Stimulated activated CD8-positive, alpha-beta memory T cell treated with anti-CD3 and anti-CD28 coated beads, Interleukin-2, amount 100 ng/mL, for 1 hour (primary cell): ENCODE data around the gene TRIM23.
"Not testable (repeated sequence)": the region's sequence is repeated elsewhere in the genome, so short reads cannot be mapped to it uniquely, and the experiment has no call there.

ENCODE experiments used
- DNase-seq, 2 donors: peaks; one replicate each; pipeline ENCODE4 v3.0.0-alpha.2; 2020; ENCODE audit warnings: low read depth in 2 of 2

The TRIM23 gene

GRCh38 chr5:65624025-65624570 lies at the start of gene TRIM23:
TRIM23 (minus strand) TSS chr5:65624333; CDS start chr5:65624274, 59 bp downstream.
- peak; percentile 80 to 84 for DNase-seq

GRCh38 chr5:65672796-65673195 lies 48.7 kb upstream of the TRIM23 start:
- no peak for DNase-seq

- DNase-seq, result no peak
Measured at GRCh38 chr5:65668696-65669095, 44.6 kb upstream of the TRIM23 start.

GRCh38 chr5:65663804-65664521 lies 39.8 kb upstream of the TRIM23 start:
- DNase-seq, result no peak

GRCh38 chr5:65654713-65655112 lies 30.6 kb upstream of the TRIM23 start:
- no peak for DNase-seq

- no peak for DNase-seq
Measured at GRCh38 chr5:65651144-65651543, 27.0 kb upstream of the TRIM23 start.

GRCh38 chr5:65647941-65648340 lies 23.8 kb upstream of the TRIM23 start:
- DNase-seq, result no peak

- DNase-seq, result no peak
Measured at GRCh38 chr5:65646938-65647337, 22.8 kb upstream of the TRIM23 start.

- DNase-seq, result no peak
Measured at GRCh38 chr5:65640240-65640639, 16.1 kb upstream of the TRIM23 start.

- no peak for DNase-seq
Measured at GRCh38 chr5:65630981-65631380, 6.8 kb upstream of the TRIM23 start.

GRCh38 chr5:65625743-65626142 lies 1.6 kb upstream of the TRIM23 start:
- no peak for DNase-seq

- DNase-seq, result peak; percentile 64 to 68
Measured at GRCh38 chr5:65624571-65625555, 730 bp upstream of the TRIM23 start, which contains the start of the genes SHLD3 and TRAPPC13. SHLD3 (plus strand) TSS chr5:65625027; CDS start chr5:65629588, 4,561 bp downstream. TRAPPC13 (plus strand) TSS chr5:65625027; CDS start chr5:65625061, 34 bp downstream.

- DNase-seq, result no peak
Measured at GRCh38 chr5:65623482-65623881, 651 bp downstream of the TRIM23 start.

- not testable (repeated sequence) for DNase-seq
Measured at GRCh38 chr5:65621961-65622360, 2.2 kb downstream of the TRIM23 start.

GRCh38 chr5:65620021-65620420 lies 4.1 kb downstream of the TRIM23 start:
- DNase-seq, result no peak

GRCh38 chr5:65612298-65612907 lies 11.7 kb downstream of the TRIM23 start:
- DNase-seq, result no peak

- DNase-seq, result no peak
Measured at GRCh38 chr5:65611524-65611923, 12.6 kb downstream of the TRIM23 start.

GRCh38 chr5:65601761-65602160 lies 22.4 kb downstream of the TRIM23 start:
- not testable (repeated sequence) for DNase-seq

GRCh38 chr5:65588694-65589093 lies 35.4 kb downstream of the TRIM23 start:
- no peak for DNase-seq

GRCh38 chr5:65577141-65577540 lies 47.0 kb downstream of the TRIM23 start:
- DNase-seq, result no peak

GRCh38 chr5:65570598-65571226 lies 53.4 kb downstream of the TRIM23 start:
- DNase-seq, result no peak
